ENCODE measurements around the gene ZNF160.

DNA sequence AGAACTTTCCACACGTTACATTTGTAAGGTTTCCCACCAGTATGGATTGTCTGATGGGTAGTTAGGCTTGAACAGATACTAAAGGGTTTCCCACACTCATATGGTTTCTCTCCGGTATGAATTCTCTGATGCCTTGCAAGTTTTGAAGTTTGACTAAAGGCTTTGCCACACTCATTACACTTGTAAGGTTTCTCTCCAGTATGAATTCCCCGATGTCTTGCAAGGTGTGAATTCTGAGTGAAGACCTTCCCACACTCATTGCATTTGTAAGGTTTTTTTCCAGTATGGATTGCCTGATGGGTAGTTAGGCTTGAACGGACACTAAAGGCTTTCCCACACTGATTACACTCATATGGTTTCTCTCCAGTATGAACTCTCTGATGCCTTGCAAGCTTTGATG is 37.1 kb upstream of the ZNF160 start:
- TF ChIP-seq, protein P1, sequence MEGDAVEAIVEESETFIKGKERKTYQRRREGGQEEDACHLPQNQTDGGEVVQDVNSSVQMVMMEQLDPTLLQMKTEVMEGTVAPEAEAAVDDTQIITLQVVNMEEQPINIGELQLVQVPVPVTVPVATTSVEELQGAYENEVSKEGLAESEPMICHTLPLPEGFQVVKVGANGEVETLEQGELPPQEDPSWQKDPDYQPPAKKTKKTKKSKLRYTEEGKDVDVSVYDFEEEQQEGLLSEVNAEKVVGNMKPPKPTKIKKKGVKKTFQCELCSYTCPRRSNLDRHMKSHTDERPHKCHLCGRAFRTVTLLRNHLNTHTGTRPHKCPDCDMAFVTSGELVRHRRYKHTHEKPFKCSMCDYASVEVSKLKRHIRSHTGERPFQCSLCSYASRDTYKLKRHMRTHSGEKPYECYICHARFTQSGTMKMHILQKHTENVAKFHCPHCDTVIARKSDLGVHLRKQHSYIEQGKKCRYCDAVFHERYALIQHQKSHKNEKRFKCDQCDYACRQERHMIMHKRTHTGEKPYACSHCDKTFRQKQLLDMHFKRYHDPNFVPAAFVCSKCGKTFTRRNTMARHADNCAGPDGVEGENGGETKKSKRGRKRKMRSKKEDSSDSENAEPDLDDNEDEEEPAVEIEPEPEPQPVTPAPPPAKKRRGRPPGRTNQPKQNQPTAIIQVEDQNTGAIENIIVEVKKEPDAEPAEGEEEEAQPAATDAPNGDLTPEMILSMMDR (IDR thresholded peaks at IDR 0.05) = no peak
- TF ChIP-seq POLR2A (IDR thresholded peaks at IDR 0.05) = no peak
